Sigmoid colon (tissue), 7 donors: Measurements from ENCODE around the gene INTS3. TPM values are rescaled to one million over a fixed set of nuclear protein-coding genes. Genes with fewer than 3 reads are reported as not detected.
A peak's percentile ranks its signal among the peaks of the same experiment; 100 is the strongest.

Source experiments
- DNase-seq: peaks from one replicate; pipeline ENCODE4 v3.0.0-alpha.2; 2019
- H3K27ac ChIP-seq, 4 donors: fragments of 200-600 bp; sonication (generic); one replicate each; pipeline ENCODE4 v1.5.1; 2016 to 2019; ENCODE audit warnings: mild to moderate bottlenecking in 1 of 4
- H3K27me3 ChIP-seq, 3 donors: fragments of 200-600 bp; sonication (generic); one replicate each; pipeline ENCODE4 v1.5.1; 2019; ENCODE audit warnings: mild to moderate bottlenecking in 1 of 3
- H3K36me3 ChIP-seq, 4 donors: fragments of 200-600 bp; sonication (generic); one replicate each; pipeline ENCODE4 v1.5.1; 2016 to 2019
- H3K4me1 ChIP-seq, 4 donors: fragments of 200-600 bp; sonication (generic); one replicate each; pipeline ENCODE4 v1.5.1; 2017 to 2019
- H3K4me3 ChIP-seq, 4 donors: fragments of 200-600 bp; sonication (generic); one replicate each; pipeline ENCODE4 v1.5.1; 2017 to 2019; ENCODE audit warnings: mild to moderate bottlenecking in 2 of 4, moderate library complexity in 1 of 4
- H3K9me3 ChIP-seq, 4 donors: fragments of 200-600 bp in 3 of 4; sonication (generic) in 3 of 4; one replicate each; pipeline versions ENCODE4 v1.5.1 to v1.6.1; 2013 to 2019
- EP300 ChIP-seq, 4 donors: sonication (generic); formaldehyde crosslinking; IDR thresholded peaks; one replicate each; pipeline ENCODE4 v1.6.1; 2017; ENCODE audit warnings: antibody characterized with exemption in 4 of 4
- POLR2A ChIP-seq, 2 donors: fragments of 450-650 bp; IDR thresholded peaks; one replicate each; pipeline ENCODE4 v1.6.1; 2016; ENCODE audit warnings: antibody characterized with exemption in 2 of 2, mild to moderate bottlenecking in 2 of 2, moderate library complexity in 2 of 2
- POLR2AphosphoS5 ChIP-seq, 4 donors: sonication (generic); formaldehyde crosslinking; IDR thresholded peaks; one replicate each; pipeline ENCODE4 v1.6.1; 2017; ENCODE audit warnings: antibody characterized with exemption in 4 of 4
- WGBS, 2 donors: extraction: QIAGEN DNeasy Blood & Tissue Kit; methylation state at CpG; one replicate each; pipeline ENCODE4 v1.1.7; 2013; 5-methylcytosine and 5-hydroxymethylcytosine counted together
- intact Hi-C: fragments of 100-400 bp; cut with DNase I; formaldehyde crosslinking; loops from one replicate; pipeline ENCODE4 v1.15.1; 2023
- polyA plus RNA-seq, 3 donors: library from polyadenylated mRNA; stranded (reverse); fragments of 200-250 nt; gene quantifications; one replicate each; pipeline ENCODE4 v1.2.3, GENCODE V29; 2013
- total RNA-seq, 4 donors: library from RNA; depleted of rRNA; stranded (reverse); fragments of >200 nt; gene quantifications; one replicate each; pipeline ENCODE4 v1.1.0, GENCODE V29; 2016
- TF ChIP-seq, protein P1 (sequence below), 4 experiments: fragments of 450-650 bp in 3 of 4; fragments of 200-600 bp in 1 of 4; IDR thresholded peaks; one replicate each; pipeline ENCODE4 v1.5.1; 2016 to 2019; ENCODE audit warnings: antibody characterized with exemption in 4 of 4, mild to moderate bottlenecking in 3 of 4, moderate library complexity in 2 of 4
- donor health status: healthy with polysubstance abuse.
- donor health status: Bipolar disorder and iron deficiency.
- donor health status: healthy.

Gene INTS3
- total and polyA plus RNA-seq, 7 donors, result 5.4 to 53.7 (median 31.4) TPM

DNA sequence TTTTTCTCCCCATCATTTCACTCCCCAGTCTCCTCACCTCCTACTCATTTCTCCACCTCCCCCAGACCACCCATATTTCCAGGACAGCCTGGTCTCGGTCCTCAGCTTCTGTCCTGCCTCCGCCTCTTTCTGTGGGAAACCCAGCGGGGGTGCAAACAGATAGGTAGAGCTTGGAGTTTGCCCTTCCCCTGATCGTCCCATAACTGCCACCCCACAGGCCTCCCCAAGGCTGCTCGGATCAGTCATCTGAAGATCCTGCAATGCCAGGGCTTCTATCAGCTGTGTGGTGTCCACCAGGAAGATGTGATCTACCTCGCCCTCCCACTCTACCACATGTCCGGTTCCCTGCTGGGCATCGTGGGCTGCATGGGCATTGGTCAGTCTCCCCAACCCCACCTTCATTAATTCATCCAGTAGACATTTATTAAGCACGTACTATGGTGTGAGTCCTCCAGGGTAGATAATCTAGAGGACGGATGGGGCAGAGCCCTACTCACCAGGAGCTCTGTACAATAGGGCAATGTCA is 49.1 kb downstream of the INTS3 start:
- 91 to 92% methylated on average over 10 of the region's 10 CpGs for WGBS, 2 donors
- intact Hi-C loops, result no loop called here
- no peak for TF ChIP-seq POLR2A (IDR thresholded peaks at IDR 0.05)
- TF ChIP-seq POLR2AphosphoS5 (IDR thresholded peaks at IDR 0.05), result no peak
- TF ChIP-seq EP300 (IDR thresholded peaks at IDR 0.05), result no peak
- TF ChIP-seq, protein P1, sequence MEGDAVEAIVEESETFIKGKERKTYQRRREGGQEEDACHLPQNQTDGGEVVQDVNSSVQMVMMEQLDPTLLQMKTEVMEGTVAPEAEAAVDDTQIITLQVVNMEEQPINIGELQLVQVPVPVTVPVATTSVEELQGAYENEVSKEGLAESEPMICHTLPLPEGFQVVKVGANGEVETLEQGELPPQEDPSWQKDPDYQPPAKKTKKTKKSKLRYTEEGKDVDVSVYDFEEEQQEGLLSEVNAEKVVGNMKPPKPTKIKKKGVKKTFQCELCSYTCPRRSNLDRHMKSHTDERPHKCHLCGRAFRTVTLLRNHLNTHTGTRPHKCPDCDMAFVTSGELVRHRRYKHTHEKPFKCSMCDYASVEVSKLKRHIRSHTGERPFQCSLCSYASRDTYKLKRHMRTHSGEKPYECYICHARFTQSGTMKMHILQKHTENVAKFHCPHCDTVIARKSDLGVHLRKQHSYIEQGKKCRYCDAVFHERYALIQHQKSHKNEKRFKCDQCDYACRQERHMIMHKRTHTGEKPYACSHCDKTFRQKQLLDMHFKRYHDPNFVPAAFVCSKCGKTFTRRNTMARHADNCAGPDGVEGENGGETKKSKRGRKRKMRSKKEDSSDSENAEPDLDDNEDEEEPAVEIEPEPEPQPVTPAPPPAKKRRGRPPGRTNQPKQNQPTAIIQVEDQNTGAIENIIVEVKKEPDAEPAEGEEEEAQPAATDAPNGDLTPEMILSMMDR (IDR thresholded peaks at IDR 0.05), result no peak
- Histone ChIP-seq H3K4me3 (peak overlapping the region in 2 of 4 donors; percentile 60 to 66), H3K27me3 (no peaks in the 10 kb centered on the region), H3K36me3 (peaks cover 0 to 22% (median 5%) of the 10 kb centered on the region in 4 donors), H3K9me3 (no peaks in the 10 kb centered on the region), H3K4me1 (peaks cover 0 to 52% (median 39%) of the 10 kb centered on the region in 4 donors), H3K27ac (peak overlapping the region; percentile 88 to 93 (median 92))
- no peak for DNase-seq

DNA sequence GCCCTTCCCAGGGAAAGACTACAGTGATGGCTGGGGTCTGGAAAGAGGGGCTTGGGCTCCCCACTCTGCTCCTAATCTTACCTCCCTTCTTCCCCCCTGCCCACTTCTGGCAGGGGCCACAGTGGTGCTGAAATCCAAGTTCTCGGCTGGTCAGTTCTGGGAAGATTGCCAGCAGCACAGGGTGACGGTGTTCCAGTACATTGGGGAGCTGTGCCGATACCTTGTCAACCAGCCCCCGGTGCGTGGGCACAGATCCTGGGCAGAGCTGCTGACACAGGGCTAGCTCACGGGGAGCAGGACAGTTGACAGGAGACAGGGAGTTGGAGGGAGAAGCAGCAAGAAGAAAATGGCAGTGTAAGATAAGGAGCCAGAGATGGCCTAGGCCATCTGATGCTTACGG is 49.8 kb downstream of the INTS3 start:
- peaks cover 0 to 15% (median 2%) of the 10 kb centered on the region in 4 donors for H3K36me3 ChIP-seq
- TF ChIP-seq, protein P1 (IDR thresholded peaks at IDR 0.05), result no peak
- TF ChIP-seq POLR2A (IDR thresholded peaks at IDR 0.05), result no peak
- no peaks in the 10 kb centered on the region for H3K27me3 ChIP-seq
- no peak for DNase-seq
- H3K27ac ChIP-seq, result peak overlapping the region in 3 of 4 donors; percentile 28 to 88 (median 29)
- no peaks in the 10 kb centered on the region for H3K9me3 ChIP-seq
- no peak overlapping the region for H3K4me3 ChIP-seq
- H3K4me1 ChIP-seq, result peaks cover 0 to 54% (median 41%) of the 10 kb centered on the region in 4 donors
- intact Hi-C loops, result no loop called here
- 88 to 91% methylated on average over 7 of the region's 7 CpGs for WGBS, 2 donors

- no peak for DNase-seq
Observed at GRCh38 chr1:153778051-153778823, 50.4 kb downstream of the INTS3 start.

DNA sequence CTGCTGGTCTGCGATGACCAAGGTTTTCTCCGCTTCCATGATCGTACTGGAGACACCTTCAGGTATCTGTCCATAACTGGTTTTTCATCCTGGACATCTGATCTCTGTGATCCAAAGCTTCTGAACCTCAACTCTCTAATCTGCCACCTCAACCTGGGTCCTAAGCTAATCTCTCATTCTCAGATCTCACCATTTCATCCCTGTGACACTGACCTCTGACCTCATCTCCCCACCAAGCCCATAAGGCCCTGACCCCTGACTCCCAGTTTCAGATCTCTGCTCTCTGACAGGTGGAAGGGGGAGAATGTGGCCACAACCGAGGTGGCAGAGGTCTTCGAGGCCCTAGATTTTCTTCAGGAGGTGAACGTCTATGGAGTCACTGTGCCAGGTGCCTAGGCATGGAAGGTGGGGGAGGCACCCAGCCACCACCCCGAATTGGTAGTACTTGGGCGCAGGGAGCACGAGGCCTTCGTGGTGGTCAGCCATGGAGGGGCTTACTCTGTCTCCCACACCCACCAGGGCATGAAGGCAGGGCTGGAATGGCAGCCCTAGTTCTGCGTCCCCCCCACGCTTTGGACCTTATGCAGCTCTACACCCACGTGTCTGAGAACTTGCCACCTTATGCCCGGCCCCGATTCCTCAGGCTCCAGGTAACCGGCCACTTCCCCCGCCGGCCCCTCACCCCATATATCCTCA is 51.1 kb downstream of the INTS3 start:
- TF ChIP-seq POLR2AphosphoS5 (IDR thresholded peaks at IDR 0.05) (no peak), EP300 (IDR thresholded peaks at IDR 0.05) (no peak), POLR2A (IDR thresholded peaks at IDR 0.05) (no peak)
- TF ChIP-seq, protein P1 (IDR thresholded peaks at IDR 0.05), result no peak
- H3K36me3 ChIP-seq, result peaks cover 0 to 4% (median 0%) of the 10 kb centered on the region in 4 donors
- H3K27ac ChIP-seq, result no peak overlapping the region
- intact Hi-C loops, result no loop called here
- no peak for DNase-seq
- H3K4me3 ChIP-seq, result no peak overlapping the region
- H3K27me3 ChIP-seq, result no peaks in the 10 kb centered on the region
- H3K4me1 ChIP-seq, result peaks cover 0 to 61% (median 46%) of the 10 kb centered on the region in 4 donors
- H3K9me3 ChIP-seq, result no peaks in the 10 kb centered on the region
- 90 to 95% methylated on average over 18 of the region's 18 CpGs for WGBS, 2 donors

More at GRCh38 chr1:153778051-153778823, 50.4 kb downstream of the INTS3 start:
- peak overlapping the region in 3 of 4 donors; percentile 28 to 88 (median 29) for H3K27ac ChIP-seq
- H3K27me3 ChIP-seq, result no peaks in the 10 kb centered on the region
- peaks cover 0 to 9% (median under 1%) of the 10 kb centered on the region in 4 donors for H3K36me3 ChIP-seq
- peaks cover 0 to 59% (median 46%) of the 10 kb centered on the region in 4 donors for H3K4me1 ChIP-seq
- no peaks in the 10 kb centered on the region for H3K9me3 ChIP-seq
- TF ChIP-seq, protein P1 (IDR thresholded peaks at IDR 0.05), result no peak
- no peak for TF ChIP-seq EP300 (IDR thresholded peaks at IDR 0.05)
- TF ChIP-seq POLR2AphosphoS5 (IDR thresholded peaks at IDR 0.05), result no peak
- no peak for TF ChIP-seq POLR2A (IDR thresholded peaks at IDR 0.05)
- WGBS, 2 donors, result 95% methylated on average over 22 of the region's 22 CpGs
- no peak overlapping the region for H3K4me3 ChIP-seq
- intact Hi-C loops, result no loop called here
